PC-3 (cell line): ENCODE measurements around the gene SYNGR3. TPM values are rescaled to one million over a fixed set of nuclear protein-coding genes. Genes with fewer than 3 reads are reported as not detected.

ENCODE experiments used
- ATAC-seq: fragments of 200-7000 bp; cut with Tn5 transposase; 2 replicates; pipeline ENCODE4 v1.9.1; 2020; ENCODE audit warnings: mild to moderate bottlenecking, moderate library complexity
- BruUV-seq: library from RNA; stranded (reverse); fragments of 400-500 nt; replicated peaks from 2 replicates; lab custom pipeline; 2021; lab: Mats Ljungman, UMichigan
- CTCF ChIA-PET: fragments of 300-600 bp; sonication (Branson Sonifier 250); formaldehyde crosslinking; loops from one replicate; lab custom pipeline; 2022; ENCODE audit warnings: antibody characterized with exemption; lab: Charles Lee
- POLR2A ChIA-PET: fragments of 300-600 bp; sonication (Branson Sonifier 250); formaldehyde crosslinking; loops from one replicate; lab custom pipeline; 2022; ENCODE audit warnings: antibody characterized with exemption; ENCODE audit not compliant: unreplicated experiment; lab: Charles Lee
- DNase-seq: peaks from one replicate; pipeline ENCODE4 v3.0.0-alpha.2; 2015
- H2AFZ ChIP-seq: fragments of 300-600 bp; sonication (generic); 2 replicates; pipeline ENCODE4 v1.6.0; 2016; ENCODE audit warnings: antibody characterized with exemption, low read length
- H3F3A ChIP-seq: fragments of 300-600 bp; sonication (generic); one replicate; pipeline ENCODE4 v1.6.0; 2017; ENCODE audit warnings: antibody characterized with exemption, low read length, control low read depth, mild to moderate bottlenecking; ENCODE audit not compliant: unreplicated experiment
- H3K27ac ChIP-seq: fragments of 300-600 bp; sonication (generic); 2 replicates; pipeline ENCODE4 v1.5.1; 2016; ENCODE audit warnings: mild to moderate bottlenecking, low read length
- H3K27me3 ChIP-seq: fragments of 300-600 bp; sonication (generic); 2 replicates; pipeline ENCODE4 v1.6.1; 2016; ENCODE audit warnings: low read length, mixed read lengths
- H3K36me3 ChIP-seq: fragments of 300-600 bp; sonication (generic); 2 replicates; pipeline ENCODE4 v1.6.1; 2016; ENCODE audit warnings: low read depth, mixed run types, low read length, mixed read lengths
- H3K4me1 ChIP-seq: fragments of 300-600 bp; sonication (generic); 2 replicates; pipeline ENCODE4 v1.5.1; 2016; ENCODE audit warnings: low read length; ENCODE audit not compliant: insufficient read depth
- H3K4me2 ChIP-seq: fragments of 300-600 bp; sonication (generic); 2 replicates; pipeline ENCODE4 v1.6.0; 2016; ENCODE audit warnings: low read length
- H3K4me3 ChIP-seq: fragments of 300-600 bp; sonication (generic); 2 replicates; pipeline ENCODE4 v1.5.1; 2016; ENCODE audit warnings: mild to moderate bottlenecking, low read length, mixed read lengths
- H3K79me2 ChIP-seq: fragments of 300-600 bp; sonication (generic); 2 replicates; pipeline ENCODE4 v1.6.1; 2017; ENCODE audit warnings: low read length, mixed read lengths
- H3K9ac ChIP-seq: fragments of 300-600 bp; sonication (generic); 2 replicates; pipeline ENCODE4 v1.6.0; 2016; ENCODE audit warnings: mild to moderate bottlenecking, low read length
- H3K9me2 ChIP-seq: fragments of 300-600 bp; sonication (generic); replicated peaks from 2 replicates; pipeline ENCODE4 v1.6.1; 2016; ENCODE audit warnings: mixed run types, low read length, mixed read lengths
- H3K9me3 ChIP-seq: fragments of 300-600 bp; sonication (generic); 2 replicates; pipeline ENCODE4 v1.6.1; 2016; ENCODE audit warnings: low read length, mixed read lengths
- H4K20me1 ChIP-seq: fragments of 300-600 bp; sonication (generic); 2 replicates; pipeline ENCODE4 v1.6.1; 2016; ENCODE audit warnings: low read length, mixed read lengths
- CTCF ChIP-seq: fragments of 300-600 bp; sonication (generic); conservative IDR thresholded peaks from 2 replicates; pipeline ENCODE4 v1.5.1; 2017; ENCODE audit warnings: antibody characterized with exemption, low read depth, mild to moderate bottlenecking, low read length
- EZH2 ChIP-seq: fragments of 300-600 bp; sonication (generic); IDR thresholded peaks from one replicate; pipeline ENCODE4 v1.6.1; 2017; ENCODE audit warnings: antibody characterized with exemption, mild to moderate bottlenecking, low read length; ENCODE audit not compliant: unreplicated experiment
- EZH2phosphoT487 ChIP-seq: fragments of 300-600 bp; sonication (generic); IDR thresholded peaks from 2 replicates; pipeline ENCODE4 v1.6.1; 2018; ENCODE audit warnings: mild to moderate bottlenecking, antibody characterized with exemption, low read length, borderline replicate concordance
- intact Hi-C: fragments of 100-400 bp; cut with micrococcal nuclease; formaldehyde crosslinking; loops from 2 replicates; pipeline ENCODE4 v1.9.0; 2023
- total RNA-seq: library from RNA; depleted of rRNA; stranded (reverse); fragments of >200 nt; gene quantifications from 2 replicates; pipeline ENCODE4 v1.2.3, GENCODE V29; 2014

The SYNGR3 gene
- total RNA-seq, 1 experiment from 2014 or later = 1.5 TPM

DNA sequence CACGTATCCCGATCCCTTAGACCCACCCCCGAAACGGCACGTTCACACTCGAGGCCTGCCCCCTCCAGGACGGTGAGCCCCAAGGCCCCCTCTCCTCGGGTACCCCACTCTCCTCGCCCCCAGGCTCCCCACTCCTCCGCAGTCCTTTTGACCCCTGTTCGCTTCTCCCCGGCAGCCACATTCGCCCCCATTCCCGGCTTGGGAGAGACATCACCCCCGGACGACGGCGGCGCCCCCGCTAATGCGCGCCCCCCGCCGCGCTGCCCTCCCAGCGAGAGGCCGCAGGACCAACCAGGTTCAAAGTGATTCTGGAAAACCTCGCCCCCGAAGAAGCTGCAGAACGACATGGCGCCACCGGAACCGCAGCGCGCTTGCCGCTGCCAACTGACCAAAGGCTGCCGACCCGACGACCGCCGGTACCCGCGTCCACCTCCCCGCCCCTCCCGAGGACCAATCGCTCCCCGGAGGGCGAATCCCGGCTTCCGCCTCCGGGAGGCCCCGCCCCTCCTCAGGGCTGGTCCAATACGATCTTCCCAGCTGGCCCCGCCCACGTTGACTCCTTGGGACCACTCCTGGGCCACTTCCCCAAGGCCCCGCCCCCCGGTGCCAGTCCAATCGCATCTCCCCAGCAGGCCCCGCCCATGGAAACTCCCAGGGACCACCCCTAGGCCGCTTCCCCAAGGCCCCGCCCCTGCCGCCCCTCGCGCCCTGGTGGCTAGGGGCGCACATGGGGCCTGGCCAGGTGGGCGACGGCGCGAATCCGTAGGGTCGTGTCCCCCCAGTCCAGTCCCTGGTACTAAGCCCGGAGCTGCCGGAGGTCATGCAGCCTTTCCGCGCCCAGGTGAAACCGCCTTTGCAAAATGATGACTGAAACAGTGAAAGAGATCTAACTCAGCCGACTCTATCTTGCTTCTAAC is 46.7 kb upstream of the SYNGR3 start, which contains the start of gene MSRB1:
TSS of gene MSRB1 (minus strand) at position 390 of the 917 bp plus-strand sequence. CDS start at position 347, 43 bp downstream.
- Histone ChIP-seq H3K4me2 (peak within 1 kb of the TSS; percentile 93), H3F3A (no peaks in the 10 kb centered on the region), H3K36me3 (no peaks in the 10 kb centered on the region), H3K79me2 (peaks cover 6% of the 10 kb centered on the region; the same call in 1 of the 2 replicates), H3K4me3 (peak within 1 kb of the TSS; percentile 85), H2AFZ (peak within 1 kb of the TSS; percentile 95), H4K20me1 (no peaks in the 10 kb centered on the region), H3K27ac (peak within 1 kb of the TSS; percentile 41), H3K9me2 (no peaks in the 10 kb centered on the region), H3K27me3 (no peaks in the 10 kb centered on the region), H3K4me1 (peaks cover 11% of the 10 kb centered on the region), H3K9me3 (no peaks in the 10 kb centered on the region), H3K9ac (peak within 1 kb of the TSS; percentile 60)
- no TSS peak for BruUV-seq
- peak; percentile 95 for ATAC-seq
- intact Hi-C loops = no loop called here
- ChIA-PET POLR2A (interaction anchor here (1.0 kb wide), 1 partner anchor 22 kb away, joined by 3 read pairs; the partner anchor contains the start of gene RPS2), CTCF (interaction anchor here (0.6 kb wide), 1 partner anchor 242 kb away, joined by 3 read pairs; no protein-coding TSS in a partner anchor)
- DNase-seq = peak; percentile 96
- TF ChIP-seq CTCF (no peak), EZH2 (no peak), EZH2phosphoT487 (no peak)

DNA sequence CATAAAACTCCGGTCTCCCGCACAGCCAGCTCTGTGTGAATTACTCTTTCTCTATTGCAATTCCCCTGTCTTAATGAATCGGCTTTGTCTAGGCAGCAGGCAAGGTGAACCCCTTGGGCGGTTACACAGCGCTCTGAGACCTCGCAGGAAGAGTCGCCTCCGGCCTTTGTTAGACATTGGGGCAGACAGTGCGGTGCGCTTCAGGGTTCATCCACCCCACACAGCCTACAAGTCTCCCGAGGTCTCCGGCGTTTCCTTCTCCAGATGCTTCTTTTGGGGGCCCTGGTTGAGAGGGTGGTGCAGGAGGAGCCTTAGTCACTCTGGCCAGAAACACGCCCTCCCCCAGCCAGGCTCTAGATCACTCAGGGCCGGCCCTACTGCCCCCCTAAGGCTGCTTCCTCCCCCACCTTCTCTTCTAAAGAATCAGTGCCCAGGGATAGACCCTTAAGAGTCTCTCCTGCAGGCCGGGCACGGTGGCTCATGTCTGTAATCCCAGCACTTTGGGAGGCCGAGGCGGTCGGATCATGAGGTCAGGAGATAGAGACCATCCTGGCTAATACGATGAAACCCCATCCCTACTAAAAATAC is 45.1 kb upstream of the SYNGR3 start:
- Histone ChIP-seq H3K9me2 (no peaks in the 10 kb centered on the region), H2AFZ (no peak overlapping the region), H3F3A (no peaks in the 10 kb centered on the region), H3K9ac (no peak overlapping the region), H3K27me3 (no peaks in the 10 kb centered on the region), H4K20me1 (no peaks in the 10 kb centered on the region), H3K4me3 (no peak overlapping the region), H3K4me2 (no peak overlapping the region), H3K9me3 (no peaks in the 10 kb centered on the region), H3K79me2 (peaks cover 6% of the 10 kb centered on the region; the same call in 1 of the 2 replicates), H3K36me3 (no peaks in the 10 kb centered on the region), H3K27ac (no peak overlapping the region), H3K4me1 (peaks cover 11% of the 10 kb centered on the region)
- TF ChIP-seq EZH2phosphoT487 (no peak), EZH2 (no peak), CTCF (no peak)
- ATAC-seq = no peak
- intact Hi-C loops = no loop called here
- CTCF ChIA-PET = no interaction called here
- no TSS peak for BruUV-seq
- DNase-seq = no peak
- POLR2A ChIA-PET = interaction anchor here (0.6 kb wide), 1 partner anchor 566 kb away, joined by 12 read pairs; no protein-coding TSS in a partner anchor
